K562 (cell line): ENCODE data around the gene CPOX. TPM values are rescaled to one million over a fixed set of nuclear protein-coding genes. Genes with fewer than 3 reads are reported as not detected.

Experiments used
- ATF7 ChIP-seq: fragments of 450-650 bp; IDR thresholded peaks from 2 replicates; pipeline ENCODE4 v1.7.1; 2014; ENCODE audit warnings: mild to moderate bottlenecking, moderate library complexity
- BHLHE40 ChIP-seq: IDR thresholded peaks from 2 replicates; pipeline ENCODE4 v1.6.1; 2011; ENCODE audit warnings: low read length, improper control_type of control experiment
- EP300 ChIP-seq: IDR thresholded peaks from 2 replicates; pipeline ENCODE4 v1.6.1; 2012; ENCODE audit warnings: low read length, improper control_type of control experiment
- HBP1 ChIP-seq: fragments of 450-650 bp; formaldehyde crosslinking; IDR thresholded peaks from 2 replicates; pipeline ENCODE4 v1.4.0; 2022; ENCODE audit warnings: missing genetic modification characterization
- HLTF ChIP-seq: fragments of 450-650 bp; IDR thresholded peaks from 2 replicates; pipeline ENCODE4 v1.6.1; 2016
- HMBOX1 ChIP-seq: sonication (generic); IDR thresholded peaks from 2 replicates; pipeline ENCODE4 v1.6.1; 2016
- L3MBTL2 ChIP-seq: fragments of 450-650 bp; IDR thresholded peaks from 2 replicates; pipeline ENCODE4 v1.6.1; 2016; ENCODE audit warnings: mild to moderate bottlenecking, moderate library complexity
- MYC ChIP-seq, 2 experiments: fragments of 250-450 bp in 1 of 2; sonication (Bioruptor Pico) in 1 of 2; IDR thresholded peaks; 2 replicates each; pipeline versions ENCODE4 v1.5.1 to v1.6.1; 2012 to 2021; ENCODE audit warnings: low read depth in 2 of 2, borderline replicate concordance in 1 of 2, improper control_type of control experiment in 1 of 2, low read length in 1 of 2, mild to moderate bottlenecking in 1 of 2, moderate library complexity in 1 of 2
- NCOR1 ChIP-seq: fragments of 450-650 bp; IDR thresholded peaks from 2 replicates; pipeline ENCODE4 v1.6.1; 2016; ENCODE audit warnings: mild to moderate bottlenecking, moderate library complexity
- NKRF ChIP-seq: fragments of 450-650 bp; IDR thresholded peaks from 2 replicates; pipeline ENCODE4 v1.6.1; 2016; ENCODE audit warnings: borderline replicate concordance
- REST ChIP-seq, 2 experiments: fragments of 450-650 bp; formaldehyde crosslinking in 1 of 2; IDR thresholded peaks; 2 replicates each; pipeline versions ENCODE4 v1.4.0 to v1.6.1; 2014 to 2020; ENCODE audit warnings: mild to moderate bottlenecking in 2 of 2, borderline replicate concordance in 1 of 2, low read depth in 1 of 2
- SIRT6 ChIP-seq: IDR thresholded peaks from one replicate; pipeline ENCODE4 v1.6.1; 2012; ENCODE audit warnings: low read depth, mild to moderate bottlenecking, control low read depth, inconsistent platforms, low read length, moderate library complexity
- SREBF2 ChIP-seq: sonication (generic); formaldehyde crosslinking; IDR thresholded peaks from 2 replicates; pipeline ENCODE4 v1.4.0; 2020; ENCODE audit warnings: mild to moderate bottlenecking, missing genetic modification reagents
- TBL1XR1 ChIP-seq, 2 experiments: IDR thresholded peaks; 2 replicates each; pipeline ENCODE4 v1.6.1; 2012; ENCODE audit warnings: improper control_type of control experiment in 2 of 2, low read length in 2 of 2, mild to moderate bottlenecking in 1 of 2
- ZNF217 ChIP-seq: sonication (generic); formaldehyde crosslinking; IDR thresholded peaks from 2 replicates; pipeline ENCODE4 v1.8.0; 2022; ENCODE audit warnings: mild to moderate bottlenecking, missing genetic modification reagents
- ZNF253 ChIP-seq: fragments of 250-450 bp; sonication (Bioruptor Pico); conservative IDR thresholded peaks from 2 replicates; pipeline ENCODE4 v1.6.1; 2021; ENCODE audit warnings: mild to moderate bottlenecking
- ZNF583 ChIP-seq: fragments of 250-450 bp; sonication (Bioruptor Pico); IDR thresholded peaks from 2 replicates; pipeline ENCODE4 v1.4.0; 2020
- polyA plus RNA-seq, 8 experiments: library from polyadenylated mRNA; depleted of rRNA in 4 of 8; stranded (reverse) in 5 of 8; unstranded in 3 of 8; fragments of >200 nt; fragmentation: Nextera tagmentation in 2 of 8; fragmentation: Illumina TruSeq in 1 of 8; extraction: Ambion mirVana in 2 of 8; extraction: Trizol in 1 of 8; gene quantifications; 2 replicates each; pipeline versions ENCODE4 v1.2.1 to v1.2.3, GENCODE V29; 2011 to 2014; ENCODE audit warnings: inconsistent platforms in 1 of 8, missing spikeins in 1 of 8
- total RNA-seq, 7 experiments: library from RNA; depleted of rRNA in 6 of 7; stranded (reverse); fragments of >200 nt in 6 of 7; fragmentation: Illumina TruSeq in 2 of 7; extraction: Trizol in 2 of 7; gene quantifications; 2 replicates each; pipeline versions ENCODE4 v1.2.1 to v1.2.3, GENCODE V29; 2011 to 2021; ENCODE audit warnings: low replicate concordance in 1 of 7

Gene CPOX
- total and polyA plus RNA-seq, 9 of the 15 experiments (the other 6 are each of a cell fraction or from before 2014, with no cell fraction given) = 14.6 to 82.1 (median 24.8) TPM

- TF ChIP-seq HBP1 (CRISPR knock-in tag) = peak; percentile 74; the same call in 1 of the 2 replicates
- no peak; the same call in 1 of the 2 replicates for TF ChIP-seq HMBOX1
- TF ChIP-seq NKRF = no peak
- TF ChIP-seq HLTF = peak; percentile 96
- TF ChIP-seq MYC (IDR thresholded peaks at IDR 0.05; ENCODE audit: low read depth, low read length) = no peak
- no peak for TF ChIP-seq MYC (CRISPR knock-in tag; IDR thresholded peaks at IDR 0.05; ENCODE audit: borderline replicate concordance, low read depth)
- no peak for TF ChIP-seq SIRT6
- no peak for TF ChIP-seq ZNF253 (CRISPR knock-in tag)
- TF ChIP-seq SREBF2 (CRISPR knock-in tag) = no peak
- peak; percentile 96 for TF ChIP-seq EP300
- no peak for TF ChIP-seq BHLHE40
- TF ChIP-seq ZNF583 = 0 out of 2 replicates have a peak, but pooled peaks have one; percentile 46
- TF ChIP-seq ATF7 = peak; percentile 59
- 0 out of 2 replicates have a peak, but pooled peaks have one; percentile 13 for TF ChIP-seq REST (IDR thresholded peaks at IDR 0.05; ENCODE audit: borderline replicate concordance)
- TF ChIP-seq REST (CRISPR knock-in tag; IDR thresholded peaks at IDR 0.05; ENCODE audit: low read depth) = no peak
- TF ChIP-seq L3MBTL2 = no peak
- no peak for TF ChIP-seq ZNF217 (CRISPR knock-in tag)
- TF ChIP-seq TBL1XR1 (IDR thresholded peaks at IDR 0.05; ENCODE audit: low read length in 2 of 2) = peak; percentile 58 to 88; a peak in 3 of 4 replicates
- TF ChIP-seq NCOR1 = peak; percentile 99
These were observed 9.6 kb downstream of the CPOX start (continued) for GRCh38 chr3:98583766-98584165.
